Kidney (tissue), 14 donors: Measurements from ENCODE around the gene RNASE1. TPM values are rescaled to one million over a fixed set of nuclear protein-coding genes. Genes with fewer than 3 reads are reported as not detected.
A peak's percentile ranks its signal among the peaks of the same experiment; 100 is the strongest.

Source experiments
- DNase-seq, 5 donors: peaks; one replicate each; pipeline ENCODE4 v3.0.0-alpha.2; 2013 to 2020
- FAIRE-seq: peaks from 2 replicates; lab custom pipeline; 2012; peaks lifted over from hg19 to GRCh38; lab: Jason Lieb, UNC
- H3K27ac ChIP-seq, 2 donors: one replicate each; pipeline ENCODE4 v1.7.0; 2013; ENCODE audit warnings: low read depth in 2 of 2, low read length in 2 of 2, inconsistent platforms in 1 of 2
- H3K27me3 ChIP-seq: one replicate; pipeline ENCODE4 v1.7.1; 2013; ENCODE audit warnings: low read length, inconsistent platforms; ENCODE audit not compliant: control insufficient read depth, insufficient read depth
- H3K36me3 ChIP-seq, 3 donors: one replicate each; pipeline versions ENCODE4 v1.7.0 to v1.7.1; 2013; ENCODE audit warnings: low read length in 3 of 3, control low read depth in 1 of 3, inconsistent platforms in 1 of 3; ENCODE audit not compliant: insufficient read depth in 3 of 3, control insufficient read depth in 2 of 3
- H3K4me1 ChIP-seq, 3 donors: one replicate each; pipeline versions ENCODE4 v1.7.0 to v1.7.1; 2013; ENCODE audit warnings: low read length in 3 of 3, inconsistent platforms in 1 of 3, low read depth in 1 of 3; ENCODE audit not compliant: control insufficient read depth in 2 of 3, insufficient read depth in 2 of 3
- H3K4me3 ChIP-seq, 3 donors: one replicate each; pipeline versions ENCODE4 v1.7.0 to v1.8.1; 2013; ENCODE audit warnings: low read length in 3 of 3, control low read depth in 1 of 3, inconsistent platforms in 1 of 3
- H3K9ac ChIP-seq, 3 donors: one replicate each; pipeline versions ENCODE4 v1.7.0 to v1.7.1; 2013; ENCODE audit warnings: low read length in 3 of 3, control low read depth in 1 of 3, inconsistent platforms in 1 of 3
- H3K9me3 ChIP-seq, 3 donors: one replicate each; pipeline versions ENCODE4 v1.7.0 to v1.7.1; 2013; ENCODE audit warnings: low read length in 3 of 3, control low read depth in 1 of 3, inconsistent platforms in 1 of 3; ENCODE audit not compliant: control insufficient read depth in 2 of 3, insufficient read depth in 1 of 3
- intact Hi-C: fragments of 100-400 bp; cut with DNase I; formaldehyde crosslinking; loops from one replicate; pipeline ENCODE4 v1.11.1; 2022
- polyA plus RNA-seq: library from polyadenylated mRNA; stranded (reverse); fragments of 350-450 nt; fragmentation: Illumina TruSeq; extraction: RNeasy Lipid Tissue Mini Kit (QIAGEN cat#74804); gene quantifications from one replicate; pipeline ENCODE4 v1.2.3, GENCODE V29; 2014; ENCODE audit warnings: low read depth, low replicate concordance; ENCODE audit not compliant: insufficient read depth
- total RNA-seq: library from RNA; stranded (reverse); fragmentation: NEBNext Ultra II Directional; extraction: Animal tissue kit (Norgen Biotek cat#: 25700); gene quantifications from one replicate; pipeline ENCODE4 v1.2.1, GENCODE V29; 2021
- TF ChIP-seq, protein P1 (sequence below): IDR thresholded peaks from 3 replicates; pipeline ENCODE4 v1.5.1; 2012; ENCODE audit warnings: mild to moderate bottlenecking, moderate library complexity, borderline replicate concordance; ENCODE audit not compliant: insufficient read depth; ENCODE audit errors: extremely low read depth
- donor health status: control.
- donor health status: control.
- donor health status: control.
- donor health status: control.
- donor health status: control.
- donor health status: DM: yes; HTN: yes; CAD: no.
- donor health status: Normal renal cell carcinoma (clear cell type).

RNASE1 gene
- total and polyA plus RNA-seq, 2 donors from 2014 or later = 201 to 476 TPM

- intact Hi-C loops = no loop called here
- Histone ChIP-seq H3K4me3 (no peak overlapping the region), H3K27ac (no peak overlapping the region), H3K36me3 (no peaks in the 10 kb centered on the region), H3K9ac (no peak overlapping the region), H3K4me1 (no peaks in the 10 kb centered on the region), H3K27me3 (no peaks in the 10 kb centered on the region), H3K9me3 (no peaks in the 10 kb centered on the region)
- FAIRE-seq (no peak), DNase-seq (no peak)
- TF ChIP-seq, protein P1, sequence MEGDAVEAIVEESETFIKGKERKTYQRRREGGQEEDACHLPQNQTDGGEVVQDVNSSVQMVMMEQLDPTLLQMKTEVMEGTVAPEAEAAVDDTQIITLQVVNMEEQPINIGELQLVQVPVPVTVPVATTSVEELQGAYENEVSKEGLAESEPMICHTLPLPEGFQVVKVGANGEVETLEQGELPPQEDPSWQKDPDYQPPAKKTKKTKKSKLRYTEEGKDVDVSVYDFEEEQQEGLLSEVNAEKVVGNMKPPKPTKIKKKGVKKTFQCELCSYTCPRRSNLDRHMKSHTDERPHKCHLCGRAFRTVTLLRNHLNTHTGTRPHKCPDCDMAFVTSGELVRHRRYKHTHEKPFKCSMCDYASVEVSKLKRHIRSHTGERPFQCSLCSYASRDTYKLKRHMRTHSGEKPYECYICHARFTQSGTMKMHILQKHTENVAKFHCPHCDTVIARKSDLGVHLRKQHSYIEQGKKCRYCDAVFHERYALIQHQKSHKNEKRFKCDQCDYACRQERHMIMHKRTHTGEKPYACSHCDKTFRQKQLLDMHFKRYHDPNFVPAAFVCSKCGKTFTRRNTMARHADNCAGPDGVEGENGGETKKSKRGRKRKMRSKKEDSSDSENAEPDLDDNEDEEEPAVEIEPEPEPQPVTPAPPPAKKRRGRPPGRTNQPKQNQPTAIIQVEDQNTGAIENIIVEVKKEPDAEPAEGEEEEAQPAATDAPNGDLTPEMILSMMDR = no peak
These were observed 27.6 kb downstream of the RNASE1 start for GRCh38 chr14:20775043-20775442.

GRCh38 chr14:20774258-20774824 lies 28.3 kb downstream of the RNASE1 start:
- FAIRE-seq = no peak

DNA sequence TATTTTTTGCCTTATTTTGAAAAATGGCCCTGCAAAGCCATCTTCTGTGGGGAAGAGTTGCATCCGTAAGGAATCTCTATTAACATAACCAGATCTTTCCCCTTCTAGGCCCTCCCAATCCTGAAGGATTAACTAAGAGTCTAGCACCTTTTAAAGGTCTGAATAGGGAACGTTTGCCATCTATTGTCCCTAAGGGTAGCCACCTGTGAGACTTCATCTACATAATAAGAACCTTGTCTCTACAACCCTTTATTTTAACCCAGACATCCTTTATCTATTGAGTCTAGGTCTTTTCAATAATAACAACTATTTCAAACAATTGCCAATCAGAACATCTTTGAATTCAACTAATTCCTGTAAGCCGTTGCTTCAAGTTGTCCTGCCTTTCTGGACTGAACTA lies 30.0 kb downstream of the RNASE1 start:
- Histone ChIP-seq H3K4me1 (no peaks in the 10 kb centered on the region), H3K27ac (no peak overlapping the region), H3K27me3 (no peaks in the 10 kb centered on the region), H3K9ac (no peak overlapping the region), H3K9me3 (no peaks in the 10 kb centered on the region), H3K4me3 (no peak overlapping the region), H3K36me3 (no peaks in the 10 kb centered on the region)
- TF ChIP-seq, protein P1 = no peak
- no peak for DNase-seq
- FAIRE-seq = no peak
- intact Hi-C loops = no loop called here

More at GRCh38 chr14:20774258-20774824, 28.3 kb downstream of the RNASE1 start:
- Histone ChIP-seq H3K27ac (no peak overlapping the region), H3K4me3 (no peak overlapping the region), H3K36me3 (no peaks in the 10 kb centered on the region), H3K4me1 (no peaks in the 10 kb centered on the region), H3K9me3 (no peaks in the 10 kb centered on the region), H3K9ac (no peak overlapping the region), H3K27me3 (no peaks in the 10 kb centered on the region)
- intact Hi-C loops = no loop called here
- TF ChIP-seq, protein P1 = no peak
- DNase-seq = peak in 2 of 5 donors; percentile 10 to 11

DNA sequence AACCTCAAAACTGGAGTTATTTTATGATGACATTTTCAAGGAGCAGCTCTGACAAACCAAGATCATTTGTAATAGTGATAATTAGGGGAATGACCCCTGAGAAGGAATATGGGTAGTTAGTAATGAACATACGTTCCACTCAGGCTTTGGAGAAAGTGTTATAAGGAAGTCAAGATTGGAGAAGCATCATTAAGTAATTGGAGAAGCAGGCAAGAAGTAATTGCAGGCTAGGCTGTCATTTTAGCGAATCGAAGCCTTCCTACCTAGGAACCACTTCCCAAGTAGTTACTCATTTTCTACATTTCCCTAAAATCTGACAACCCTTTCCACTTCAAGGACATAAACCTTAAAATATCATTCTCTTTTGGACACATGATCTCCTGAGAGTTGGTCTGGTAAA lies 33.2 kb downstream of the RNASE1 start:
- DNase-seq = no peak
- no peak overlapping the region for H3K9ac ChIP-seq
- H3K9me3 ChIP-seq = no peaks in the 10 kb centered on the region
- no peaks in the 10 kb centered on the region for H3K4me1 ChIP-seq
- intact Hi-C loops = no loop called here
- no peak overlapping the region for H3K27ac ChIP-seq
- no peak for FAIRE-seq
- no peaks in the 10 kb centered on the region for H3K27me3 ChIP-seq
- TF ChIP-seq, protein P1 = no peak
- no peak overlapping the region for H3K4me3 ChIP-seq
- H3K36me3 ChIP-seq = no peaks in the 10 kb centered on the region
